ENCODE results near the gene ZNF841. TPM values are rescaled to one million over a fixed set of nuclear protein-coding genes. Genes with fewer than 3 reads are reported as not detected.

ZNF841 gene
- 20.3 TPM for total RNA-seq

DNA sequence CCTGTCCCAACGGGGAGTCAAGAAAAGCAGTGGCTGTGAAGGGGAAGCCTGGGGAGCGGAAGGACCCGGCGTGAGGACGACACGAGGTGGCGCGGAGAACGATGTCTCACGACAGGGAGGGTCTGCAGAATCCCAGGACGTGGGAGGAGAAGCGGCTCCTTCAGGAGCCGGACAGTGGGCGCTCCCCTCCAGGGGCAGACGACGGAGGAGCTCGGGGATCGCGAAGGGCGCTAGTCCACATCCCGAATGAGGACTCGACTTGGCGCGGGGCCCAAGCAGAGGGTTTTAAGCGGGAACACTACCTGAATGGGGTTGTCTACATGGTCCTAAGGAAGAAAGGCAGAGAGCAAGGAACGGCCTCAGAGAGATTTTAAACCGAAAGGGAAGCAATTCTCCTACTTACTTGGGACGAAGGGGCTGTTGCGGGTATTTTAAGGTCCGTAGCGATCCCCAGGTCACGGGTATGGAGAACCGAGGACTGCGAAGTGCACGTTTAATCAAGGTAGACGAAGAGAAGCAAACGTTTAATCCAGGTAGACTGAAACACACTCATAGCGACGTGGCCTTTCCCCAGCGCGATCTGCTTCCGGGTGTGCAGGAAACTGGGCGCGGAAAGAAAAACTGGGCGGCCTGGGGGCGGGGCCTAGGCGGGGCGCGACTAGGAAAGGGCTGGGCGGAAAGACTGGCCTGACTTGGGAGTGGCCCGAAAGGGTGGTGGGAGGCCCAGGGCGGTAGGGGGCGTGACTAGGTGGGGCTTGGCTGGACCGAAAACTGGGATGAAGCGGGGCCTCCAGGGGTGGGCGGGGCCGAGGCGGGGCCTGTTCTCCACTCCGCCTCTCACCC, at the start of gene ZNF841:
ZNF841 (minus strand) TSS at position 594 of the 843 bp plus-strand sequence. CDS start 10,964 bp downstream, outside the sequence.

DNA sequence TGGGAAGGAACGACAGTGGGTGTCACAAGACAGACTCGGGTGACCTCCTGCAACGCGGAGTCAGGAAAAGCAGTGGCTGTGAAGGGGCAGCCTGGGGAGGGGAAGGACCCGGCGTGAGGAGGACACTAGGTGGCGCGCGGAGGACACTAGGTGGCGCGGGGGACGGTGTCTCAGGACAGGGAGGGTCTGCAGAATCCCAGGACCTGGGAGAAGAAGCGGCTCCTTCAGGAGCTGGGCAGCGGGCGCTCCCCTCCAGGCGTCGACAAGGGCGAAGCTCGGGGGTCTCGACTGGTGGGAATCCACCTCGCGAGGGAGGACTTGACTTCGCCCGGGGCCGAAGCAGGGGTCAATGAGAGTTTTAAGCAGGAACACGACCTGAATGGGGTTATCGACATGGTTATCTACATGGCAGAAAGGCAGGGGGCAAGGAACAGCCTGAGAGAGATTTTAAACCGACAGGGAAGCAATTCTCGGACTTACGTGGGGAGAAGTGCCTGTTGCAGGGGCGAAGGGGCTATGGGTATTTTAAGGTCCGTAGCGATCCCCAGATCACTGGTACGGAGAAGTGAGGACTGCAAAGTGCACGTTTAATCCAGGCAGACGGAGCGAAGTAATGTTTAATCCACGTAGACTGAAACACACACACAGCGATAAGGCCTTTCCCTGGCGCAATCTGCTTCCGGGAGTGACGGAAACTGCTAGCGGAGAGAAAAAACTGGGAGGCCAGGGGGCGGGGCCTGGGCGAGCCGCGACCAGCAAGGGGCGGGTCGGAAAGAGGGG, 43.9 kb upstream of the ZNF841 start, which contains the start of gene ZNF616:
ZNF616 (minus strand) TSS at position 687 of the 780 bp plus-strand sequence. CDS start 9,426 bp downstream, outside the sequence.

GRCh38 chr19:52048555-52049501, 46.7 kb downstream of the ZNF841 start, which contains the start of gene ZNF432:
TSS of gene ZNF432 (minus strand) at chr19:52048838. CDS start at chr19:52046868, 1,970 bp downstream.

GRCh38 chr19:52028027-52028779, 67.4 kb downstream of the ZNF841 start, which contains the start of gene ZNF614:
TSS of gene ZNF614 (minus strand) at chr19:52028379. CDS start at chr19:52025745, 2,634 bp downstream.

Small RNA genes lying within 50 kb of the gene (small RNA-seq; reads per million reads assigned to genes)
- gene RPL37P23 (ENCODE audit: low replicate concordance), result 0.07 reads per million

Other genes with a start within 250 kb of the ZNF841 start
- 21.1 TPM for gene ZNF577, start 207.8 kb downstream of the ZNF841 start, total RNA-seq
- gene ZNF649, start 190.7 kb downstream of the ZNF841 start, total RNA-seq, result 19.7 TPM
- gene ZNF613, start 168.3 kb downstream of the ZNF841 start, total RNA-seq, result 9.5 TPM
- gene ZNF350, start 108.9 kb downstream of the ZNF841 start, total RNA-seq, result 12.6 TPM
- gene ZNF615, start 87.6 kb downstream of the ZNF841 start, total RNA-seq, result 15.8 TPM
- gene ZNF614, start 67.4 kb downstream of the ZNF841 start, total RNA-seq, result 14.0 TPM
- gene ZNF432, start 46.9 kb downstream of the ZNF841 start, total RNA-seq, result 13.5 TPM
- 15.0 TPM for gene ZNF616, start 44.2 kb upstream of the ZNF841 start, total RNA-seq
- gene ZNF836, start 75.9 kb upstream of the ZNF841 start, total RNA-seq, result 14.9 TPM
- gene PPP2R1A, start 94.3 kb upstream of the ZNF841 start, total RNA-seq, result 194 TPM
- gene ZNF766, start 173.8 kb upstream of the ZNF841 start, total RNA-seq, result 12.0 TPM
- gene ZNF480, start 201.4 kb upstream of the ZNF841 start, total RNA-seq, result 8.2 TPM
- 6.6 TPM for gene ZNF610, start 240.5 kb upstream of the ZNF841 start, total RNA-seq